ENCODE results near the gene PNPLA3. TPM values are rescaled to one million over a fixed set of nuclear protein-coding genes. Genes with fewer than 3 reads are reported as not detected.

Gene PNPLA3
- total and polyA plus RNA-seq, 9 of the 15 experiments (the other 6 are each of a cell fraction or from before 2014, with no cell fraction given) = 0.20 to 0.48 (median 0.38) TPM; not detected in 6

DNA sequence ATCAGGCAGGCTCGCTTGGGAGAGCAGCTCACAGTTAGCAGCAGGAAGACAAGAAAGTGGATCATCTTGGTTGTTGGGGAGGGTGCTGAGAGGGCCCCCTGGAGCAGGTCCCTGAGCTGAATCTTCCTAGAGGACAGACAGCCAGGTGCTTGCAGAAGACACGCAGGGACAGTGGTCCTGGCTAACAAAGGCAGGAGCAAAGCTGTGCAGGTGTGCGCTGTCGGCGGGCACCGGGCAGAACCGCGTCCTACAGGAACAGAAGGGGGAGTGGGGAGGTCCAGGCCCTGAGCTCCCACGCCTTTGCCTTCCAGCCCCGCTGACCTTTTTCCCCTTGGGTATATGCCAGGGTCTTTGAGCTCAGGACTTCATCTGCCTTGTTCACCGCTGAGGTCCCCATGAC, 70.4 kb downstream of the PNPLA3 start:
- Histone ChIP-seq H3K27ac (ENCODE audit: extremely low read depth, low read depth, low read length) (no peak overlapping the region), H3K4me3 (no peak overlapping the region), H3K27me3 (ENCODE audit: control insufficient read depth in 2 of 2, insufficient read depth in 2 of 2, low read length in 2 of 2) (no peaks in the 10 kb centered on the region), H4K20me1 (replicated peaks; ENCODE audit: control insufficient read depth, insufficient read depth, low read length) (peaks cover 10% of the 10 kb centered on the region; the same call in 1 of the 2 replicates), H3K9me1 (ENCODE audit: control insufficient read depth, insufficient read depth, low read length) (no peaks in the 10 kb centered on the region), H3K4me2 (ENCODE audit: insufficient read depth, low read length) (no peak overlapping the region), H3K4me1 (replicated peaks in 1 of 2; ENCODE audit: control insufficient read depth in 2 of 2, insufficient read depth in 2 of 2, low read length in 2 of 2) (peaks cover 0 to 7% of the 10 kb centered on the region in 2 experiments; a peak in 1 of 5 replicates), H3K79me2 (ENCODE audit: control insufficient read depth, insufficient read depth, low read length) (no peaks in the 10 kb centered on the region), H3K9ac (ENCODE audit: insufficient read depth in 1 of 2, low read depth in 2 of 2, low read length in 2 of 2) (0 out of 4 replicates have a peak overlapping the region, but pooled peaks of 1 of the 2 experiments have one; percentile 17), H3K36me3 (ENCODE audit: control insufficient read depth, insufficient read depth, low read length) (peaks cover 75% of the 10 kb centered on the region; the same call in 2 of the 3 replicates), H3K9me3 (replicated peaks; ENCODE audit: control insufficient read depth, insufficient read depth, low read depth, low read length) (no peaks in the 10 kb centered on the region), H2AFZ (ENCODE audit: low read depth, low read length) (no peak overlapping the region)
- DNase-seq (ENCODE audit: extremely low read depth in 1 of 4, low spot score in 3 of 4) (no peak), ATAC-seq (no peak), FAIRE-seq (no peak)
- BruUV-seq (replicated peaks) = no TSS peak
- 83% methylated on average over 7 of the region's 11 CpGs for WGBS (ENCODE audit: insufficient coverage, low coverage, missing lambda C conversion rate)
- ChIA-PET POLR2A (interaction anchor here (0.9 to 1.2 kb wide), 2 partner anchors 8 to 87 kb away, joined by 3 to 4 read pairs; no protein-coding TSS in a partner anchor), CTCF (ENCODE audit: low intra/inter-chr PET ratio) (interaction anchor here (2.1 kb wide), 1 partner anchor 92 kb away, joined by 20 read pairs; no protein-coding TSS in a partner anchor)
- intact Hi-C loops (cut with micrococcal nuclease) (loop anchor here (10.0 kb wide), 1 partner anchor 631 kb away; no protein-coding TSS in a partner anchor), in situ Hi-C loops (cut with MboI) (no loop called here)
- TF ChIP-seq AFF1 (IDR thresholded peaks at IDR 0.05; ENCODE audit: low read depth in 1 of 2, partially characterized antibody in 2 of 2) (no peak), E2F5 (CRISPR knock-in tag; IDR thresholded peaks at IDR 0.05) (no peak), NFRKB (IDR thresholded peaks at IDR 0.05; ENCODE audit: low read depth) (no peak), HOXB6 (CRISPR knock-in tag; IDR thresholded peaks at IDR 0.05; ENCODE audit: borderline replicate concordance) (no peak), ZNF311 (CRISPR knock-in tag; IDR thresholded peaks at IDR 0.05) (no peak), BRF2 (IDR thresholded peaks at IDR 0.05; ENCODE audit: borderline replicate concordance, insufficient read depth, insufficient read length) (no peak), NR1H2 (CRISPR knock-in tag; IDR thresholded peaks at IDR 0.05) (no peak), JUNB (CRISPR knock-in tag; conservative IDR thresholded peaks at IDR 0.05) (no peak), ZNF436 (CRISPR knock-in tag; IDR thresholded peaks at IDR 0.05) (no peak), TAF15 (IDR thresholded peaks at IDR 0.05; ENCODE audit: low read depth, low read length) (no peak), NFXL1 (CRISPR knock-in tag; IDR thresholded peaks at IDR 0.05) (no peak)
- TF ChIP-seq, protein P1, sequence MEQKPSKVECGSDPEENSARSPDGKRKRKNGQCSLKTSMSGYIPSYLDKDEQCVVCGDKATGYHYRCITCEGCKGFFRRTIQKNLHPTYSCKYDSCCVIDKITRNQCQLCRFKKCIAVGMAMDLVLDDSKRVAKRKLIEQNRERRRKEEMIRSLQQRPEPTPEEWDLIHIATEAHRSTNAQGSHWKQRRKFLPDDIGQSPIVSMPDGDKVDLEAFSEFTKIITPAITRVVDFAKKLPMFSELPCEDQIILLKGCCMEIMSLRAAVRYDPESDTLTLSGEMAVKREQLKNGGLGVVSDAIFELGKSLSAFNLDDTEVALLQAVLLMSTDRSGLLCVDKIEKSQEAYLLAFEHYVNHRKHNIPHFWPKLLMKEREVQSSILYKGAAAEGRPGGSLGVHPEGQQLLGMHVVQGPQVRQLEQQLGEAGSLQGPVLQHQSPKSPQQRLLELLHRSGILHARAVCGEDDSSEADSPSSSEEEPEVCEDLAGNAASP (IDR thresholded peaks at IDR 0.05) = no peak
- TF ChIP-seq, protein P2, sequence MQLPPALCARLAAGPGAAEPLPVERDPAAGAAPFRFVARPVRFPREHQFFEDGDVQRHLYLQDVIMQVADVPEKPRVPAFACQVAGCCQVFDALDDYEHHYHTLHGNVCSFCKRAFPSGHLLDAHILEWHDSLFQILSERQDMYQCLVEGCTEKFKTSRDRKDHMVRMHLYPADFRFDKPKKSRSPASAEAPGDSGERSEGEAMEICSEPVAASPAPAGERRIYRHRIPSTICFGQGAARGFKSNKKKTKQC (CRISPR knock-in tag; IDR thresholded peaks at IDR 0.05) = no peak

All from K562 (cell line).